Neuronal stem cell (in vitro differentiated cells): ENCODE data around the gene LTK.

ENCODE experiments used
- DNase-seq: peaks from one replicate; pipeline ENCODE4 v3.0.0-alpha.2; 2013; ENCODE audit warnings: low spot score
- H2AFZ ChIP-seq: one replicate; pipeline ENCODE4 v1.6.1; 2013; ENCODE audit warnings: mild to moderate bottlenecking, low read length, inconsistent platforms
- H2AK5ac ChIP-seq: 2 replicates; pipeline ENCODE4 v1.6.1; 2013; ENCODE audit warnings: low read depth, mild to moderate bottlenecking, inconsistent platforms, low read length, moderate library complexity, mixed read lengths
- H2BK120ac ChIP-seq: 2 replicates; pipeline ENCODE4 v1.6.1; 2013; ENCODE audit warnings: low read depth, mild to moderate bottlenecking, inconsistent platforms, low read length, moderate library complexity, mixed read lengths
- H2BK12ac ChIP-seq: one replicate; pipeline ENCODE4 v1.6.1; 2013; ENCODE audit warnings: low read length, inconsistent platforms
- H2BK15ac ChIP-seq: 2 replicates; pipeline ENCODE4 v1.6.1; 2013; ENCODE audit warnings: mild to moderate bottlenecking, low read length, inconsistent platforms, mixed read lengths
- H2BK5ac ChIP-seq: one replicate; pipeline ENCODE4 v1.6.1; 2013; ENCODE audit warnings: inconsistent platforms, mild to moderate bottlenecking, low read length, moderate library complexity
- H3K14ac ChIP-seq: one replicate; pipeline ENCODE4 v1.6.1; 2013; ENCODE audit warnings: low read length, inconsistent platforms
- H3K18ac ChIP-seq: 2 replicates; pipeline ENCODE4 v1.6.1; 2013; ENCODE audit warnings: low read length, inconsistent platforms
- H3K23ac ChIP-seq: 2 replicates; pipeline ENCODE4 v1.6.1; 2013; ENCODE audit warnings: low read depth, mild to moderate bottlenecking, mixed read lengths, low read length, inconsistent platforms; ENCODE audit not compliant: poor library complexity
- H3K27ac ChIP-seq: replicated peaks from 3 replicates; pipeline ENCODE4 v1.5.1; 2013; ENCODE audit warnings: low read length, inconsistent platforms
- H3K27me3 ChIP-seq, 3 experiments: 2 replicates each; pipeline ENCODE4 v1.6.1; 2013; ENCODE audit warnings: low read length in 3 of 3, mild to moderate bottlenecking in 2 of 3, inconsistent platforms in 1 of 3, low read depth in 1 of 3, mixed read lengths in 1 of 3, moderate library complexity in 1 of 3; ENCODE audit not compliant: control insufficient read depth in 3 of 3, insufficient read depth in 3 of 3
- H3K36me3 ChIP-seq, 2 donors: replicated peaks in 1 of 2; 2 replicates each; pipeline ENCODE4 v1.6.1; 2013; ENCODE audit warnings: low read length in 2 of 2; ENCODE audit not compliant: control insufficient read depth in 2 of 2, insufficient read depth in 2 of 2
- H3K4ac ChIP-seq: 2 replicates; pipeline ENCODE4 v1.6.1; 2013; ENCODE audit warnings: inconsistent platforms, mild to moderate bottlenecking, low read length, moderate library complexity
- H3K4me1 ChIP-seq, 2 donors: 1 replicate in 1 of 2; 2 replicates in 1 of 2; pipeline ENCODE4 v1.6.1; 2013; ENCODE audit warnings: low read length in 2 of 2, low read depth in 1 of 2; ENCODE audit not compliant: control insufficient read depth in 2 of 2, insufficient read depth in 1 of 2
- H3K4me2 ChIP-seq: one replicate; pipeline ENCODE4 v1.6.1; 2013; ENCODE audit warnings: mild to moderate bottlenecking, low read length, inconsistent platforms; ENCODE audit not compliant: insufficient read depth, poor library complexity, severe bottlenecking
- H3K4me3 ChIP-seq, 2 donors: 2 replicates each; pipeline ENCODE4 v1.5.1; 2013; ENCODE audit warnings: low read length in 2 of 2, mild to moderate bottlenecking in 2 of 2, inconsistent platforms in 1 of 2, moderate library complexity in 1 of 2
- H3K79me1 ChIP-seq: one replicate; pipeline ENCODE4 v1.6.1; 2013; ENCODE audit warnings: low read depth, mild to moderate bottlenecking, inconsistent platforms, low read length, moderate library complexity
- H3K9ac ChIP-seq: one replicate; pipeline ENCODE4 v1.6.1; 2013; ENCODE audit warnings: mild to moderate bottlenecking, low read depth, low read length, inconsistent platforms; ENCODE audit not compliant: poor library complexity
- H3K9me3 ChIP-seq, 2 donors: replicated peaks in 1 of 2; 2 replicates each; pipeline versions ENCODE3 to v1.6.1; 2013; ENCODE audit warnings: low read length in 2 of 2, mild to moderate bottlenecking in 2 of 2, inconsistent platforms in 1 of 2, low read depth in 1 of 2, mixed read lengths in 1 of 2, moderate library complexity in 1 of 2; ENCODE audit not compliant: control insufficient read depth in 2 of 2, insufficient read depth in 1 of 2
- H4K8ac ChIP-seq: one replicate; pipeline ENCODE4 v1.6.1; 2013; ENCODE audit warnings: low read depth, mild to moderate bottlenecking, inconsistent platforms, low read length, moderate library complexity
- H4K91ac ChIP-seq: one replicate; pipeline ENCODE4 v1.6.1; 2013; ENCODE audit warnings: low read length, low read depth, mild to moderate bottlenecking, inconsistent platforms; ENCODE audit not compliant: poor library complexity
- WGBS, 2 donors: extraction: QIAGEN DNeasy Blood & Tissue Kit; methylation state at CpG; one replicate each; pipeline ENCODE4 v1.1.7; 2013; ENCODE audit warnings: missing lambda C conversion rate in 2 of 2, mixed read lengths in 1 of 2; ENCODE audit not compliant: insufficient read length in 2 of 2, insufficient replicate concordance in 1 of 2; ENCODE audit errors: extremely low coverage in 2 of 2; 5-methylcytosine and 5-hydroxymethylcytosine counted together

LTK gene

GRCh38 chr15:41554915-41555314, 41.3 kb upstream of the LTK start:
- Histone ChIP-seq H3K27ac (no peak overlapping the region), H3K14ac (no peak overlapping the region), H4K8ac (no peak overlapping the region), H2BK12ac (no peak overlapping the region), H3K4me3 (no peak overlapping the region), H2BK120ac (no peak overlapping the region), H3K4ac (no peak overlapping the region), H2BK5ac (no peak overlapping the region), H2AFZ (no peak overlapping the region), H3K4me1 (peaks cover 6 to 12% of the 10 kb centered on the region in 2 donors), H3K9ac (no peak overlapping the region), H3K36me3 (no peaks in the 10 kb centered on the region), H3K23ac (no peak overlapping the region), H3K9me3 (no peaks in the 10 kb centered on the region), H2AK5ac (no peak overlapping the region), H3K27me3 (peaks cover 0 to 3% (median 0%) of the 10 kb centered on the region in 3 experiments), H3K79me1 (peaks cover 2% of the 10 kb centered on the region), H3K18ac (no peak overlapping the region), H4K91ac (no peak overlapping the region), H2BK15ac (no peak overlapping the region), H3K4me2 (no peak overlapping the region)
- WGBS, 2 donors: 100% methylated on average over 2 of the region's 3 CpGs; no CpG with 5 or more reads in 1 of the 2 donors
- DNase-seq: no peak

GRCh38 chr15:41554343-41554742, 40.7 kb upstream of the LTK start:
- H3K18ac ChIP-seq: no peak overlapping the region
- H3K9ac ChIP-seq: no peak overlapping the region
- no peak overlapping the region for H2AFZ ChIP-seq
- peaks cover 0 to 3% (median 0%) of the 10 kb centered on the region in 3 experiments for H3K27me3 ChIP-seq
- no peak overlapping the region for H3K14ac ChIP-seq
- H3K4me3 ChIP-seq: no peak overlapping the region
- H2BK12ac ChIP-seq: no peak overlapping the region
- H3K79me1 ChIP-seq: no peaks in the 10 kb centered on the region
- no CpG with 5 or more reads among the region's 5 CpGs for WGBS, 2 donors
- no peaks in the 10 kb centered on the region for H3K36me3 ChIP-seq
- no peak overlapping the region for H3K4me2 ChIP-seq
- no peak overlapping the region for H3K4ac ChIP-seq
- no peak overlapping the region for H2BK5ac ChIP-seq
- no peak overlapping the region for H4K91ac ChIP-seq
- H3K27ac ChIP-seq: no peak overlapping the region
- no peak overlapping the region for H4K8ac ChIP-seq
- no peak for DNase-seq
- H3K23ac ChIP-seq: no peak overlapping the region
- no peaks in the 10 kb centered on the region for H3K9me3 ChIP-seq
- H2BK15ac ChIP-seq: no peak overlapping the region
- H2AK5ac ChIP-seq: no peak overlapping the region
- no peak overlapping the region for H2BK120ac ChIP-seq
- H3K4me1 ChIP-seq: peaks cover 6 to 9% of the 10 kb centered on the region in 2 donors

GRCh38 chr15:41553731-41554130, 40.1 kb upstream of the LTK start:
- WGBS, 2 donors: no CpG with 5 or more reads among the region's 1 CpG
- H3K18ac ChIP-seq: no peak overlapping the region
- H3K36me3 ChIP-seq: no peaks in the 10 kb centered on the region
- H2BK12ac ChIP-seq: no peak overlapping the region
- H2BK15ac ChIP-seq: no peak overlapping the region
- H3K23ac ChIP-seq: no peak overlapping the region
- no peak overlapping the region for H2AK5ac ChIP-seq
- H2AFZ ChIP-seq: no peak overlapping the region
- no peak overlapping the region for H3K4me2 ChIP-seq
- H2BK5ac ChIP-seq: no peak overlapping the region
- DNase-seq: no peak
- H3K79me1 ChIP-seq: no peaks in the 10 kb centered on the region
- H4K8ac ChIP-seq: no peak overlapping the region
- no peak overlapping the region for H4K91ac ChIP-seq
- H3K4me1 ChIP-seq: peaks cover 6 to 9% of the 10 kb centered on the region in 2 donors
- no peaks in the 10 kb centered on the region for H3K9me3 ChIP-seq
- no peak overlapping the region for H3K4me3 ChIP-seq
- H3K9ac ChIP-seq: no peak overlapping the region
- no peak overlapping the region for H3K27ac ChIP-seq
- H3K14ac ChIP-seq: no peak overlapping the region
- H3K27me3 ChIP-seq: peaks cover 0 to 3% (median 0%) of the 10 kb centered on the region in 3 experiments
- no peak overlapping the region for H3K4ac ChIP-seq
- no peak overlapping the region for H2BK120ac ChIP-seq

- no peak overlapping the region for H3K14ac ChIP-seq
- no peak overlapping the region for H3K4ac ChIP-seq
- no peak overlapping the region for H3K18ac ChIP-seq
- H3K79me1 ChIP-seq: no peaks in the 10 kb centered on the region
- no peak overlapping the region for H3K4me3 ChIP-seq
- no CpG with 5 or more reads among the region's 9 CpGs for WGBS, 2 donors
- H4K91ac ChIP-seq: no peak overlapping the region
- H3K27me3 ChIP-seq: peaks cover 0 to 3% (median 0%) of the 10 kb centered on the region in 3 experiments
- no peak overlapping the region for H4K8ac ChIP-seq
- no peak overlapping the region for H2BK120ac ChIP-seq
- no peak overlapping the region for H3K9ac ChIP-seq
- no peak overlapping the region for H3K4me2 ChIP-seq
- no peak overlapping the region for H2AK5ac ChIP-seq
- no peak overlapping the region for H2BK12ac ChIP-seq
- H3K4me1 ChIP-seq: no peaks in the 10 kb centered on the region
- H3K36me3 ChIP-seq: no peaks in the 10 kb centered on the region
- no peaks in the 10 kb centered on the region for H3K9me3 ChIP-seq
- H2BK15ac ChIP-seq: no peak overlapping the region
- H2AFZ ChIP-seq: no peak overlapping the region
- no peak for DNase-seq
- no peak overlapping the region for H3K23ac ChIP-seq
- no peak overlapping the region for H2BK5ac ChIP-seq
- no peak overlapping the region for H3K27ac ChIP-seq
Observed at GRCh38 chr15:41550066-41550775, 36.6 kb upstream of the LTK start.
